Fibroblast of villous mesenchyme (primary cell): ENCODE measurements around the gene SLC39A1. TPM values are rescaled to one million over a fixed set of nuclear protein-coding genes. Genes with fewer than 3 reads are reported as not detected.

ENCODE experiments used
- DNase-seq: peaks from one replicate; pipeline ENCODE4 v3.0.0-alpha.2; 2010; ENCODE audit warnings: low read depth
- H3K4me3 ChIP-seq: 2 replicates; pipeline ENCODE4 v1.5.1; 2011; ENCODE audit warnings: low read depth, mild to moderate bottlenecking, low read length
- CTCF ChIP-seq: IDR thresholded peaks from 2 replicates; pipeline ENCODE4 v1.5.1; 2012; ENCODE audit warnings: low read depth, mild to moderate bottlenecking, low read length; ENCODE audit not compliant: insufficient read depth
- total RNA-seq: library from RNA; depleted of rRNA; stranded (reverse); fragments of >200 nt; gene quantifications from 2 replicates; pipeline ENCODE4 v1.2.3, GENCODE V29; 2012

The SLC39A1 gene
- total RNA-seq, 1 donor: 153 TPM

- TF ChIP-seq CTCF: no peak
- no peak overlapping the region for H3K4me3 ChIP-seq
These were observed 26.0 kb downstream of the SLC39A1 start for GRCh38 chr1:153937331-153937730.

GRCh38 chr1:153936011-153936802 lies 27.1 kb downstream of the SLC39A1 start:
- no peak for DNase-seq
- no peak overlapping the region for H3K4me3 ChIP-seq

More at GRCh38 chr1:153937331-153937730, 26.0 kb downstream of the SLC39A1 start:
- DNase-seq: no peak

GRCh38 chr1:153934746-153935145 lies 28.6 kb downstream of the SLC39A1 start:
- H3K4me3 ChIP-seq: no peak overlapping the region
- no peak for DNase-seq
- no peak for TF ChIP-seq CTCF

More at GRCh38 chr1:153936011-153936802, 27.1 kb downstream of the SLC39A1 start:
- no peak for TF ChIP-seq CTCF

GRCh38 chr1:153933955-153934354 lies 29.4 kb downstream of the SLC39A1 start:
- no peak for DNase-seq
- H3K4me3 ChIP-seq: no peak overlapping the region
- TF ChIP-seq CTCF: no peak

GRCh38 chr1:153933430-153933829 lies 29.9 kb downstream of the SLC39A1 start:
- no peak for TF ChIP-seq CTCF
- DNase-seq: no peak
- no peak overlapping the region for H3K4me3 ChIP-seq

GRCh38 chr1:153932156-153933131 lies 30.9 kb downstream of the SLC39A1 start:
- DNase-seq: no peak
- H3K4me3 ChIP-seq: no peak overlapping the region
- TF ChIP-seq CTCF: no peak
